Esophagus (tissue), 2 donors: ENCODE data around the gene ERC2. TPM values are rescaled to one million over a fixed set of nuclear protein-coding genes. Genes with fewer than 3 reads are reported as not detected.

Source experiments
- H3K27ac ChIP-seq, 2 donors: one replicate each; pipeline ENCODE4 v1.5.1; 2013; ENCODE audit warnings: low read depth in 2 of 2, mild to moderate bottlenecking in 2 of 2, inconsistent platforms in 1 of 2, low read length in 1 of 2, moderate library complexity in 1 of 2
- H3K27me3 ChIP-seq, 2 donors: one replicate each; pipeline ENCODE4 v1.6.1; 2013; ENCODE audit warnings: low read length in 2 of 2, control low read depth in 1 of 2, mild to moderate bottlenecking in 1 of 2; ENCODE audit not compliant: insufficient read depth in 2 of 2, control insufficient read depth in 1 of 2
- H3K36me3 ChIP-seq, 2 donors: one replicate each; pipeline ENCODE4 v1.6.1; 2013; ENCODE audit warnings: low read length in 1 of 2; ENCODE audit not compliant: control insufficient read depth in 2 of 2, insufficient read depth in 2 of 2
- H3K4me1 ChIP-seq, 2 donors: one replicate each; pipeline ENCODE4 v1.6.1; 2013; ENCODE audit warnings: low read length in 1 of 2; ENCODE audit not compliant: control insufficient read depth in 2 of 2, insufficient read depth in 2 of 2
- H3K4me3 ChIP-seq, 2 donors: one replicate each; pipeline ENCODE4 v1.5.1; 2013; ENCODE audit warnings: low read length in 2 of 2, mild to moderate bottlenecking in 2 of 2, low read depth in 1 of 2, moderate library complexity in 1 of 2
- H3K9me3 ChIP-seq, 2 donors: one replicate each; pipeline ENCODE4 v1.6.1; 2013; ENCODE audit warnings: mild to moderate bottlenecking in 2 of 2, low read depth in 1 of 2, low read length in 1 of 2, moderate library complexity in 1 of 2; ENCODE audit not compliant: control insufficient read depth in 2 of 2, insufficient read depth in 1 of 2
- WGBS, 2 donors: extraction: QIAGEN DNeasy Blood & Tissue Kit; methylation state at CpG; one replicate each; pipeline ENCODE4 v1.1.7; 2013; 5-methylcytosine and 5-hydroxymethylcytosine counted together
- polyA plus RNA-seq, 2 donors: library from polyadenylated mRNA; stranded (reverse); fragments of 200-250 nt; gene quantifications; one replicate each; pipeline ENCODE4 v1.2.3, GENCODE V29; 2013
- donor health status: healthy with polysubstance abuse.
- donor health status: Bipolar disorder and iron deficiency.

The ERC2 gene
- polyA plus RNA-seq, 2 donors: 0.18 to 0.20 TPM

DNA sequence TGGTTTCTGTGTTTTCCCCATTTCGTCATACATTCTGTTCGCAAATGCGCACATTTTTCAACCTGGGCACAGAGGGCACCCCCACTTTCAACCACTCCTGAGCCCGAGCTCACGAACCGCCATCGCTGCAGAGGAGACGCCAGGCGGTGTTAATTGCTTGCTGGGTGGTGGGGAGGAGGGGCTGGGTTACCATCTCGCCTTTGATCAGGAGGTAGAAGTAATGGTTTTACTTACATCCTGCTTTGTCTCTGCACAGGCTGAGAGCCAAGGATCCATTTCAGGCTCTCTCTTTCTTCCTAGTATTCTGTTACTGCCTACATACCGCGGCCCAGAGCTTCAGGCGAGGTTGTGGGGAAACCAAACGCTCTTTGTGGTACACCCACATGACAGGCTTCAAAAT, 803.9 kb downstream of the ERC2 start:
- 86 to 88% methylated on average over 14 of the region's 14 CpGs for WGBS, 2 donors
- Histone ChIP-seq H3K36me3 (no peaks in the 10 kb centered on the region), H3K4me1 (peaks cover 0 to 2% of the 10 kb centered on the region in 2 donors), H3K4me3 (no peak overlapping the region), H3K9me3 (no peaks in the 10 kb centered on the region), H3K27ac (no peak overlapping the region), H3K27me3 (no peaks in the 10 kb centered on the region)

DNA sequence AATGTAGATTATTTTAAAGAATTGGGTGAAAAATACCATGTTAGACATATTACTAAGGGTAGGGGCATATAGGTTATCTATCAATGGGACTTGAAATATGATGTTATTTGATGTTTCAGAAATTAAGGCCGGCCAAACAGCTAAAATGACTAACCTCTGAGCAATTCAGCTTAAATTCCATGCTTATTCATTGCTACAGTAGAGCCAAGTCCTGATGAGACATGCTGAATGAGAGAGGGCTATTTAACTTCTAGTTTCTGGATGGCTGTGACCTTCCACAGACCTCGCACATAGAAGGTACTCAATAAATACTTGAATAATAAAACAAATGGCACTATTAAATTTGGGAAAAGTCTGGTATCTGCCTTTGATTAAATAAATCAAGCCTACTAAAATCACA, 805.6 kb downstream of the ERC2 start:
- Histone ChIP-seq H3K9me3 (no peaks in the 10 kb centered on the region), H3K27ac (no peak overlapping the region), H3K4me1 (peaks cover 2 to 4% of the 10 kb centered on the region in 2 donors), H3K36me3 (no peaks in the 10 kb centered on the region), H3K4me3 (no peak overlapping the region), H3K27me3 (no peaks in the 10 kb centered on the region)
- WGBS, 2 donors: 51 to 57% methylated on average over 2 of the region's 2 CpGs

GRCh38 chr3:55661571-55661970, 806.7 kb downstream of the ERC2 start:
- Histone ChIP-seq H3K4me3 (no peak overlapping the region), H3K4me1 (peaks cover 2 to 4% of the 10 kb centered on the region in 2 donors), H3K27me3 (no peaks in the 10 kb centered on the region), H3K27ac (no peak overlapping the region), H3K9me3 (no peaks in the 10 kb centered on the region), H3K36me3 (no peaks in the 10 kb centered on the region)
- 61 to 63% methylated on average over 4 of the region's 4 CpGs for WGBS, 2 donors

- Histone ChIP-seq H3K36me3 (no peaks in the 10 kb centered on the region), H3K4me3 (no peak overlapping the region), H3K27me3 (no peaks in the 10 kb centered on the region), H3K27ac (no peak overlapping the region), H3K9me3 (no peaks in the 10 kb centered on the region), H3K4me1 (peaks cover 2 to 4% of the 10 kb centered on the region in 2 donors)
- WGBS, 2 donors: 39 to 50% methylated on average over 4 of the region's 4 CpGs
Observed at GRCh38 chr3:55661141-55661540, 807.1 kb downstream of the ERC2 start.

DNA sequence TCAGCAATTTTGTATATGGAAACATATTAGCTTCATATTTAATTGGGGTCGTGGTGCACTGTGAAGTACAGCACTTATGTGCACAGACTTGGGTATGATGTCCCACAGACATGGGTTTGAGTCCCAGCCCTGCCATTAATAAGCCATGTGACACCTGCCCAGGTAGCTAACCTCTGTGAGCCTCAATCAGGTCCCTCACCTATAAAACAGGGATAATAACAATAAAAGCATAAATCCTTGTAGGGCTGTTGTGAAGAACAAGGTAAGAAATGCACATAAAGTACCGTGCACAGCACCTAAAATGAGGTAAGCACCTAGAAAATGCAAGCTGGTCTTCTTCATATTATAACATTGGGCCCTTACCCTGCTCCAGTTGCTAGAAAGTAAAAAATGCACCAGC, 807.6 kb downstream of the ERC2 start:
- H3K27me3 ChIP-seq: no peaks in the 10 kb centered on the region
- 83 to 85% methylated on average over 2 of the region's 2 CpGs for WGBS, 2 donors
- no peak overlapping the region for H3K4me3 ChIP-seq
- H3K36me3 ChIP-seq: no peaks in the 10 kb centered on the region
- H3K9me3 ChIP-seq: no peaks in the 10 kb centered on the region
- H3K27ac ChIP-seq: no peak overlapping the region
- H3K4me1 ChIP-seq: peaks cover 2 to 4% of the 10 kb centered on the region in 2 donors

DNA sequence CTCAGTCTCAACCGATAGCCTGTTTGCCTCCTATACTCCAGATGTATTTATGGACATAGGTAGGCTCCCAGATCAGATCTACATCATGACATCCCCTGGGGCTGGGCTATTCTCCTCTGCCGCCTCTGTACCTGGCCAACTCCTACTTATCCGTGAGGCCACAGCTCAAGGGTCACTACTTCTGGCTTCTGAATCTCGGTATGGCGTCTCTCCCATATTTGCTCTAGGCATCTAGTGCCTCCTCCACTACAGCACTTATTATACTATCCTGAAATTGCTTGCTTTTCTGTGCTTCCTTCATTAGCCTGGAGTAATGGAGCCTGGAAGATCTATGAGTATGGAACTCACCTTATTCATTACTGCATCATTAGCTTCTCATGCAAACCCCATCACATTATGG, 808.6 kb downstream of the ERC2 start:
- Histone ChIP-seq H3K27ac (peak overlapping the region; percentile 69 to 74), H3K9me3 (no peaks in the 10 kb centered on the region), H3K27me3 (no peaks in the 10 kb centered on the region), H3K4me3 (no peak overlapping the region), H3K4me1 (peaks cover 2 to 4% of the 10 kb centered on the region in 2 donors), H3K36me3 (no peaks in the 10 kb centered on the region)
- WGBS, 2 donors: 89 to 92% methylated on average over 5 of the region's 5 CpGs

GRCh38 chr3:55658690-55659562, 809.3 kb downstream of the ERC2 start:
- H3K4me1 ChIP-seq: peaks cover 2 to 4% of the 10 kb centered on the region in 2 donors
- peak overlapping the region; percentile 69 to 74 for H3K27ac ChIP-seq
- no peak overlapping the region for H3K4me3 ChIP-seq
- no peaks in the 10 kb centered on the region for H3K9me3 ChIP-seq
- H3K27me3 ChIP-seq: no peaks in the 10 kb centered on the region
- 58 to 60% methylated on average over 8 of the region's 8 CpGs for WGBS, 2 donors
- no peaks in the 10 kb centered on the region for H3K36me3 ChIP-seq

- 100% methylated on average over 1 of the region's 1 CpG for WGBS, 2 donors
- H3K9me3 ChIP-seq: no peaks in the 10 kb centered on the region
- no peak overlapping the region for H3K4me3 ChIP-seq
- H3K36me3 ChIP-seq: no peaks in the 10 kb centered on the region
- H3K27ac ChIP-seq: peak overlapping the region; percentile 59 to 72
- H3K27me3 ChIP-seq: no peaks in the 10 kb centered on the region
- H3K4me1 ChIP-seq: peaks cover 2 to 4% of the 10 kb centered on the region in 2 donors
Observed at GRCh38 chr3:55658270-55658669, 810.0 kb downstream of the ERC2 start.

DNA sequence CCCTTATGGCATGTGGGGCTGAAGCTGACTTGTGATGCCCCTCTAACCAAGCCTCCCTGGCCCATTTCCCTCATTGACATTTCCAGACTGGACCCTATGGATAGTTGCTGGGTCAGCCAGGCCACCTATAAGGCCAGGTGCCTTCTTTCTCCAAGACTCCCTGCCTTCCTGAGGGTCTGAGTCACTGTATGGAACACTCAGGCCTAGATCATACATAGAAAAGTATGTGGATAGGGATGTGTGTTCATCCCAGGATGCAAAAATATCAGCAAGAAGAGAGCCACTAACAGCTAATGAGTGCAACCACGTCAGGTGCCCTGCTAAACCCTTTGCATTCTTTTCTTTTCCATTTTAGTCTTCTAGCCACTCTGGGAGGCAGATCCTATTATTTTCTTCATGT, 812.7 kb downstream of the ERC2 start:
- no peak overlapping the region for H3K27ac ChIP-seq
- no peaks in the 10 kb centered on the region for H3K36me3 ChIP-seq
- no peaks in the 10 kb centered on the region for H3K27me3 ChIP-seq
- no peaks in the 10 kb centered on the region for H3K9me3 ChIP-seq
- peaks cover 2% of the 10 kb centered on the region in 2 donors for H3K4me1 ChIP-seq
- WGBS, 2 donors: 92 to 95% methylated on average over 1 of the region's 1 CpG
- no peak overlapping the region for H3K4me3 ChIP-seq
